Umbilical cord (tissue), 2 donors: ENCODE data around the gene ANKH. TPM values are rescaled to one million over a fixed set of nuclear protein-coding genes. Genes with fewer than 3 reads are reported as not detected.
"Not testable (repeated sequence)": the region's sequence is repeated elsewhere in the genome, so short reads cannot be mapped to it uniquely, and the experiment has no call there.

Source experiments
- DNase-seq: peaks from one replicate; pipeline ENCODE4 v3.0.0-alpha.2; 2015; ENCODE audit warnings: low spot score
- total RNA-seq: library from RNA; depleted of rRNA; stranded (reverse); fragments of >200 nt; gene quantifications from one replicate; pipeline ENCODE4 v1.2.3, GENCODE V29; 2014; ENCODE audit warnings: low replicate concordance; ENCODE audit not compliant: insufficient read depth

The ANKH gene
- total RNA-seq, 1 donor from 2014 or later = 27.0 TPM

- no peak for DNase-seq
These were observed 41.2 kb downstream of the ANKH start for GRCh38 chr5:14830210-14831005.

- DNase-seq = no peak
These were observed 42.2 kb downstream of the ANKH start for GRCh38 chr5:14829396-14829795.

- no peak for DNase-seq
These were observed 44.9 kb downstream of the ANKH start for GRCh38 chr5:14826714-14827113.

- no peak for DNase-seq
These were observed 45.6 kb downstream of the ANKH start for GRCh38 chr5:14825977-14826376.

GRCh38 chr5:14824499-14824898 lies 47.1 kb downstream of the ANKH start:
- no peak for DNase-seq

GRCh38 chr5:14821100-14821845 lies 50.3 kb downstream of the ANKH start:
- no peak for DNase-seq

- DNase-seq = no peak
These were observed 52.4 kb downstream of the ANKH start for GRCh38 chr5:14818931-14819790.

- DNase-seq = not testable (repeated sequence)
These were observed 53.8 kb downstream of the ANKH start for GRCh38 chr5:14817762-14818136.

GRCh38 chr5:14816999-14817761 lies 54.4 kb downstream of the ANKH start:
- DNase-seq = no peak

- no peak for DNase-seq
These were observed 55.1 kb downstream of the ANKH start for GRCh38 chr5:14816374-14816998.

- no peak for DNase-seq
These were observed 57.8 kb downstream of the ANKH start for GRCh38 chr5:14813747-14814146.

- no peak for DNase-seq
These were observed 59.4 kb downstream of the ANKH start for GRCh38 chr5:14812166-14812565.

GRCh38 chr5:14810928-14811572 lies 60.5 kb downstream of the ANKH start:
- DNase-seq = no peak

GRCh38 chr5:14810282-14810681 lies 61.3 kb downstream of the ANKH start:
- no peak for DNase-seq

- peak; percentile 50 for DNase-seq
These were observed 62.0 kb downstream of the ANKH start for GRCh38 chr5:14809369-14810155.

- DNase-seq = no peak
These were observed 64.1 kb downstream of the ANKH start for GRCh38 chr5:14807471-14807870.

- no peak for DNase-seq
These were observed 65.1 kb downstream of the ANKH start for GRCh38 chr5:14806456-14806855.

- DNase-seq = no peak
These were observed 69.0 kb downstream of the ANKH start for GRCh38 chr5:14802541-14802940.

- DNase-seq = no peak
These were observed 69.8 kb downstream of the ANKH start for GRCh38 chr5:14801792-14802191.

GRCh38 chr5:14797385-14797784 lies 74.2 kb downstream of the ANKH start:
- DNase-seq = not testable (repeated sequence)
